Astrocyte (in vitro differentiated cells and primary cell): ENCODE data around the gene CNOT11. TPM values are rescaled to one million over a fixed set of nuclear protein-coding genes. Genes with fewer than 3 reads are reported as not detected.
"Not testable (repeated sequence)": the region's sequence is repeated elsewhere in the genome, so short reads cannot be mapped to it uniquely, and the experiment has no call there.

Experiments used
- DNase-seq: peaks from one replicate; pipeline ENCODE4 v3.0.0-alpha.2; 2010; ENCODE audit warnings: low read depth
- FAIRE-seq: peaks from 2 replicates; lab custom pipeline; 2011; peaks lifted over from hg19 to GRCh38; lab: Jason Lieb, UNC
- H2AFZ ChIP-seq: 2 replicates; pipeline ENCODE4 v1.6.0; 2012; ENCODE audit warnings: low read depth, low read length, inconsistent platforms
- H3K27ac ChIP-seq: 2 replicates; pipeline ENCODE4 v1.5.1; 2011; ENCODE audit warnings: low read depth, low read length, inconsistent platforms
- H3K27me3 ChIP-seq: 2 replicates; pipeline ENCODE4 v1.6.0; 2011; ENCODE audit warnings: low read length, inconsistent platforms; ENCODE audit not compliant: insufficient read depth
- H3K36me3 ChIP-seq: 2 replicates; pipeline ENCODE4 v1.5.1; 2011; ENCODE audit warnings: low read length, inconsistent platforms; ENCODE audit not compliant: insufficient read depth
- H3K4me1 ChIP-seq: 2 replicates; pipeline ENCODE4 v1.5.1; 2011; ENCODE audit warnings: low read length, inconsistent platforms; ENCODE audit not compliant: insufficient read depth
- H3K4me2 ChIP-seq: 2 replicates; pipeline ENCODE4 v1.6.0; 2012; ENCODE audit warnings: low read length, inconsistent platforms
- H3K4me3 ChIP-seq: 2 replicates; pipeline ENCODE4 v1.5.1; 2011; ENCODE audit warnings: low read depth, mild to moderate bottlenecking, low read length, inconsistent platforms; ENCODE audit not compliant: insufficient read depth
- H3K79me2 ChIP-seq: 2 replicates; pipeline ENCODE4 v1.6.0; 2012; ENCODE audit warnings: mild to moderate bottlenecking, low read length, inconsistent platforms; ENCODE audit not compliant: insufficient read depth
- H3K9ac ChIP-seq: 2 replicates; pipeline ENCODE4 v1.6.0; 2012; ENCODE audit warnings: mild to moderate bottlenecking, low read length, inconsistent platforms
- H3K9me3 ChIP-seq: 2 replicates; pipeline ENCODE4 v1.5.1; 2012; ENCODE audit warnings: low read depth, mild to moderate bottlenecking, low read length, inconsistent platforms; ENCODE audit not compliant: insufficient read depth
- H4K20me1 ChIP-seq: 2 replicates; pipeline ENCODE4 v1.6.0; 2012; ENCODE audit warnings: low read length, inconsistent platforms; ENCODE audit not compliant: insufficient read depth
- H3K27ac Mint-ChIP-seq: one replicate; pipeline ENCODE4 v1.8.0; 2021; ENCODE audit warnings: mild to moderate bottlenecking, mixed read lengths; ENCODE audit not compliant: unreplicated experiment
- H3K27me3 Mint-ChIP-seq: one replicate; pipeline ENCODE4 v1.8.0; 2021; ENCODE audit warnings: low read depth, mixed read lengths; ENCODE audit not compliant: unreplicated experiment
- H3K36me3 Mint-ChIP-seq: one replicate; pipeline ENCODE4 v1.8.0; 2021; ENCODE audit warnings: low read depth, mixed read lengths; ENCODE audit not compliant: unreplicated experiment
- H3K4me1 Mint-ChIP-seq: one replicate; pipeline ENCODE4 v1.8.0; 2021; ENCODE audit warnings: low read depth, mixed read lengths; ENCODE audit not compliant: unreplicated experiment
- H3K4me3 Mint-ChIP-seq: one replicate; pipeline ENCODE4 v1.8.0; 2021; ENCODE audit warnings: mild to moderate bottlenecking, moderate library complexity, mixed read lengths; ENCODE audit not compliant: unreplicated experiment
- H3K9me3 Mint-ChIP-seq: one replicate; pipeline ENCODE4 v1.8.0; 2021; ENCODE audit warnings: mild to moderate bottlenecking, mixed read lengths; ENCODE audit not compliant: unreplicated experiment
- CTCF ChIP-seq: IDR thresholded peaks from 2 replicates; pipeline ENCODE4 v1.5.1; 2011; ENCODE audit warnings: low read depth, mild to moderate bottlenecking, inconsistent platforms, low read length, moderate library complexity; ENCODE audit not compliant: insufficient read depth
- EZH2 ChIP-seq: IDR thresholded peaks from 2 replicates; pipeline ENCODE4 v1.6.1; 2012; ENCODE audit warnings: mild to moderate bottlenecking, low read length, inconsistent platforms; ENCODE audit not compliant: insufficient read depth
- microRNA-seq: library from miRNA; unstranded; fragments of <30 nt; microRNA quantifications from one replicate; pipeline ENCODE4 v1.2.0, GENCODE V29; 2020
- total RNA-seq: library from RNA; stranded (reverse); gene quantifications from 2 replicates; pipeline ENCODE4 v1.2.1, GENCODE V29; 2021

Gene CNOT11
- total RNA-seq, 1 donor from 2014 or later, result 37.0 TPM

- H3K27ac Mint-ChIP-seq, result no peak overlapping the region
- peaks cover 2% of the 10 kb centered on the region for H3K9me3 Mint-ChIP-seq
- H3K4me3 Mint-ChIP-seq, result no peak overlapping the region
- peaks cover 18% of the 10 kb centered on the region for H4K20me1 ChIP-seq
- H3K36me3 ChIP-seq, result no peaks in the 10 kb centered on the region
- no peak for TF ChIP-seq EZH2
- no peak for TF ChIP-seq CTCF
- H3K4me1 Mint-ChIP-seq, result peaks cover 13% of the 10 kb centered on the region
- no peak for FAIRE-seq
- peaks cover 11% of the 10 kb centered on the region for H3K4me1 ChIP-seq
- H2AFZ ChIP-seq, result no peak overlapping the region
- H3K79me2 ChIP-seq, result peaks cover 25% of the 10 kb centered on the region
- H3K36me3 Mint-ChIP-seq, result no peaks in the 10 kb centered on the region
- H3K27me3 ChIP-seq, result no peaks in the 10 kb centered on the region
- H3K9me3 ChIP-seq, result no peaks in the 10 kb centered on the region
- no peak overlapping the region for H3K9ac ChIP-seq
- no peak overlapping the region for H3K4me2 ChIP-seq
- no peaks in the 10 kb centered on the region for H3K27me3 Mint-ChIP-seq
- H3K4me3 ChIP-seq, result no peak overlapping the region
- no peak overlapping the region for H3K27ac ChIP-seq
- no peak for DNase-seq
These were observed 58.4 kb downstream of the CNOT11 start for GRCh38 chr2:101310834-101311695.

GRCh38 chr2:101311696-101312017 is 59.0 kb downstream of the CNOT11 start:
- H3K27me3 Mint-ChIP-seq, result no peaks in the 10 kb centered on the region
- peaks cover 9% of the 10 kb centered on the region for H3K4me1 Mint-ChIP-seq
- FAIRE-seq, result no peak

GRCh38 chr2:101316568-101316967 is 63.9 kb downstream of the CNOT11 start:
- H3K27ac Mint-ChIP-seq, H3K27me3 Mint-ChIP-seq, H3K36me3 Mint-ChIP-seq, DNase-seq, H3K4me3 Mint-ChIP-seq, H3K9me3 ChIP-seq, H3K4me1 Mint-ChIP-seq, H3K27ac ChIP-seq, H3K36me3 ChIP-seq, H3K4me2 ChIP-seq, H3K4me1 ChIP-seq, H2AFZ ChIP-seq, H4K20me1 ChIP-seq, H3K27me3 ChIP-seq, H3K79me2 ChIP-seq, H3K9ac ChIP-seq, FAIRE-seq, H3K4me3 ChIP-seq: not testable (repeated sequence)
- peaks cover 15% of the 10 kb centered on the region for H3K9me3 Mint-ChIP-seq

More at GRCh38 chr2:101311696-101312017, 59.0 kb downstream of the CNOT11 start:
- Mint-ChIP-seq H3K4me3 (no peak overlapping the region), H3K27ac (no peak overlapping the region), H3K36me3 (no peaks in the 10 kb centered on the region), H3K9me3 (peaks cover 4% of the 10 kb centered on the region)
- H4K20me1 ChIP-seq, result peaks cover 12% of the 10 kb centered on the region
- no peak overlapping the region for H2AFZ ChIP-seq
- TF ChIP-seq CTCF (no peak), EZH2 (no peak)
- no peak overlapping the region for H3K9ac ChIP-seq
- H3K36me3 ChIP-seq, result no peaks in the 10 kb centered on the region
- H3K79me2 ChIP-seq, result peaks cover 19% of the 10 kb centered on the region
- DNase-seq, result no peak
- peaks cover 5% of the 10 kb centered on the region for H3K4me1 ChIP-seq
- no peaks in the 10 kb centered on the region for H3K9me3 ChIP-seq
- no peak overlapping the region for H3K4me3 ChIP-seq
- H3K27ac ChIP-seq, result no peak overlapping the region
- no peak overlapping the region for H3K4me2 ChIP-seq
- no peaks in the 10 kb centered on the region for H3K27me3 ChIP-seq

Small RNAs within 50 kb of the gene (microRNA-seq; reads per million reads assigned to microRNA genes)
- 1.9 reads per million for gene MIR5696

Other genes with a start within 250 kb of the CNOT11 start
- gene TBC1D8, start 101.5 kb upstream of the CNOT11 start, total RNA-seq, result 1.9 and 2.4 TPM in 2 replicates
- 36.4 and 37.7 TPM in 2 replicates for gene RNF149, start 55.8 kb downstream of the CNOT11 start, total RNA-seq
- gene CREG2, start 134.6 kb downstream of the CNOT11 start, total RNA-seq, result 0.11 TPM in 1 of 2 replicates, not detected in the other
- not detected in 2 replicates for gene RFX8, start 222.2 kb downstream of the CNOT11 start, total RNA-seq